SK-N-SH treated with all-trans-retinoic acid at 6 μM for 48 hours (cell line): ENCODE results near the gene ADNP.

ENCODE experiments used
- ATAC-seq: fragments of 200-7000 bp; cut with Tn5 transposase; 3 replicates; pipeline ENCODE4 v1.9.1; 2020; ENCODE audit warnings: mild to moderate bottlenecking, moderate library complexity
- ARNTL ChIP-seq: fragments of 450-650 bp; formaldehyde crosslinking; IDR thresholded peaks from 2 replicates; pipeline ENCODE4 v1.5.0; 2020; ENCODE audit warnings: low read depth, mild to moderate bottlenecking, moderate library complexity, borderline replicate concordance
- BACH2 ChIP-seq: fragments of 250-450 bp; sonication (Bioruptor Pico); IDR thresholded peaks from 2 replicates; pipeline ENCODE4 v1.9.0; 2021; ENCODE audit warnings: mild to moderate bottlenecking, borderline replicate concordance
- CREB5 ChIP-seq: fragments of 250-450 bp; sonication (Bioruptor Pico); IDR thresholded peaks from 2 replicates; pipeline ENCODE4 v1.5.1; 2020; ENCODE audit warnings: low read depth, mild to moderate bottlenecking, moderate library complexity
- CSDC2 ChIP-seq: fragments of 250-450 bp; sonication (Bioruptor Pico); IDR thresholded peaks from 2 replicates; pipeline ENCODE4 v1.5.0; 2020; ENCODE audit warnings: mild to moderate bottlenecking, moderate library complexity
- ESRRG ChIP-seq: fragments of 250-450 bp; sonication (Bioruptor Pico); IDR thresholded peaks from 2 replicates; pipeline ENCODE4 v1.6.1; 2021; ENCODE audit warnings: mild to moderate bottlenecking
- GLIS3 ChIP-seq: fragments of 250-450 bp; sonication (Bioruptor Pico); IDR thresholded peaks from 2 replicates; pipeline ENCODE4 v1.5.0; 2020; ENCODE audit warnings: mild to moderate bottlenecking, moderate library complexity
- ISL1 ChIP-seq: fragments of 250-450 bp; sonication (Bioruptor Pico); IDR thresholded peaks from 2 replicates; pipeline ENCODE4 v2.1.2; 2022; ENCODE audit warnings: mild to moderate bottlenecking, moderate library complexity
- OSR1 ChIP-seq: fragments of 250-450 bp; sonication (Bioruptor Pico); IDR thresholded peaks from 2 replicates; pipeline ENCODE4 v1.8.0; 2022; ENCODE audit warnings: moderate library complexity, mild to moderate bottlenecking, inconsistent platforms
- PATZ1 ChIP-seq: fragments of 250-450 bp; sonication (Bioruptor Pico); IDR thresholded peaks from 2 replicates; pipeline ENCODE4 v1.8.0; 2020; ENCODE audit warnings: mild to moderate bottlenecking, moderate library complexity, borderline replicate concordance
- POU6F1 ChIP-seq: fragments of 250-450 bp; sonication (Bioruptor Pico); IDR thresholded peaks from 2 replicates; pipeline ENCODE4 v1.8.0; 2021; ENCODE audit warnings: low read depth, mild to moderate bottlenecking, moderate library complexity, borderline replicate concordance
- PPARA ChIP-seq: fragments of 250-450 bp; sonication (Bioruptor Pico); IDR thresholded peaks from 2 replicates; pipeline ENCODE4 v1.5.0; 2020; ENCODE audit warnings: mild to moderate bottlenecking, borderline replicate concordance
- RARB ChIP-seq: fragments of 250-450 bp; sonication (Bioruptor Pico); IDR thresholded peaks from 2 replicates; pipeline ENCODE4 v1.8.0; 2021; ENCODE audit warnings: mild to moderate bottlenecking, moderate library complexity
- SNAI2 ChIP-seq: fragments of 250-450 bp; sonication (Bioruptor Pico); IDR thresholded peaks from 2 replicates; pipeline ENCODE4 v1.5.0; 2020; ENCODE audit warnings: mild to moderate bottlenecking, moderate library complexity
- TCF4 ChIP-seq: fragments of 250-450 bp; sonication (Bioruptor Pico); IDR thresholded peaks from 2 replicates; pipeline ENCODE4 v1.8.0; 2021; ENCODE audit warnings: mild to moderate bottlenecking, moderate library complexity, borderline replicate concordance
- TOX ChIP-seq: fragments of 250-450 bp; sonication (Bioruptor Pico); IDR thresholded peaks from 2 replicates; pipeline ENCODE4 v1.8.0; 2021; ENCODE audit warnings: mild to moderate bottlenecking, moderate library complexity, borderline replicate concordance
- TSHZ2 ChIP-seq: fragments of 250-450 bp; sonication (Bioruptor Pico); IDR thresholded peaks from 2 replicates; pipeline ENCODE4 v1.5.0; 2020; ENCODE audit warnings: mild to moderate bottlenecking, moderate library complexity
- ZC3H10 ChIP-seq: fragments of 250-450 bp; sonication (Bioruptor Pico); IDR thresholded peaks from 2 replicates; pipeline ENCODE4 v1.5.1; 2021; ENCODE audit warnings: mild to moderate bottlenecking, moderate library complexity
- ZFP3 ChIP-seq: fragments of 250-450 bp; sonication (Bioruptor Pico); IDR thresholded peaks from 2 replicates; pipeline ENCODE4 v1.5.0; 2020; ENCODE audit warnings: mild to moderate bottlenecking, moderate library complexity
- ZFP30 ChIP-seq: fragments of 450-650 bp; formaldehyde crosslinking; IDR thresholded peaks from 2 replicates; pipeline ENCODE4 v1.5.0; 2022; ENCODE audit warnings: mild to moderate bottlenecking, moderate library complexity
- ZNF565 ChIP-seq: fragments of 450-650 bp; formaldehyde crosslinking; conservative IDR thresholded peaks from 2 replicates; pipeline ENCODE4 v1.5.0; 2020; ENCODE audit warnings: low read depth, mild to moderate bottlenecking, moderate library complexity
- ZNF70 ChIP-seq: fragments of 450-650 bp; formaldehyde crosslinking; IDR thresholded peaks from 2 replicates; pipeline ENCODE4 v1.5.0; 2020; ENCODE audit warnings: mild to moderate bottlenecking, moderate library complexity
- ZNF8 ChIP-seq: fragments of 450-650 bp; formaldehyde crosslinking; IDR thresholded peaks from 2 replicates; pipeline ENCODE4 v1.5.0; 2020; ENCODE audit warnings: mild to moderate bottlenecking, moderate library complexity
- TF ChIP-seq, protein P1 (sequence below): fragments of 250-450 bp; sonication (Bioruptor Pico); IDR thresholded peaks from 2 replicates; pipeline ENCODE4 v1.5.1; 2021; ENCODE audit warnings: mild to moderate bottlenecking, moderate library complexity

The ADNP gene

GRCh38 chr20:50931306-50932015 lies at the start of gene ADNP:
Gene ADNP, minus strand, starts transcription at chr20:50931437. Its CDS starts 27,441 bp downstream, at chr20:50903996.
- peak; percentile 33; the same call in 1 of the 2 replicates for TF ChIP-seq ZFP30 (CRISPR knock-in tag)
- peak; percentile 60; the same call in 1 of the 2 replicates for TF ChIP-seq ZNF565 (CRISPR knock-in tag)
- no peak for TF ChIP-seq ZC3H10 (CRISPR knock-in tag)
- TF ChIP-seq ZFP3 (CRISPR knock-in tag), result peak; percentile 79; the same call in 1 of the 2 replicates
- no peak for TF ChIP-seq PPARA (CRISPR knock-in tag)
- TF ChIP-seq PATZ1 (CRISPR knock-in tag), result peak; percentile 100
- peak; percentile 90; the same call in 1 of the 2 replicates for TF ChIP-seq SNAI2 (CRISPR knock-in tag)
- TF ChIP-seq ESRRG, result 0 out of 2 replicates have a peak, but pooled peaks have one; percentile 70
- TF ChIP-seq TOX (CRISPR knock-in tag), result no peak
- peak; percentile 61 for TF ChIP-seq GLIS3 (CRISPR knock-in tag)
- TF ChIP-seq TCF4, result peak; percentile 48; the same call in 1 of the 2 replicates
- TF ChIP-seq, protein P1, sequence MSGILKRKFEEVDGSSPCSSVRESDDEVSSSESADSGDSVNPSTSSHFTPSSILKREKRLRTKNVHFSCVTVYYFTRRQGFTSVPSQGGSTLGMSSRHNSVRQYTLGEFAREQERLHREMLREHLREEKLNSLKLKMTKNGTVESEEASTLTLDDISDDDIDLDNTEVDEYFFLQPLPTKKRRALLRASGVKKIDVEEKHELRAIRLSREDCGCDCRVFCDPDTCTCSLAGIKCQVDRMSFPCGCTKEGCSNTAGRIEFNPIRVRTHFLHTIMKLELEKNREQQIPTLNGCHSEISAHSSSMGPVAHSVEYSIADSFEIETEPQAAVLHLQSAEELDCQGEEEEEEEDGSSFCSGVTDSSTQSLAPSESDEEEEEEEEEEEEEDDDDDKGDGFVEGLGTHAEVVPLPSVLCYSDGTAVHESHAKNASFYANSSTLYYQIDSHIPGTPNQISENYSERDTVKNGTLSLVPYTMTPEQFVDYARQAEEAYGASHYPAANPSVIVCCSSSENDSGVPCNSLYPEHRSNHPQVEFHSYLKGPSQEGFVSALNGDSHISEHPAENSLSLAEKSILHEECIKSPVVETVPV (CRISPR knock-in tag), result no peak
- no peak for TF ChIP-seq OSR1 (CRISPR knock-in tag)
- TF ChIP-seq ZNF70 (CRISPR knock-in tag), result no peak
- TF ChIP-seq CSDC2 (CRISPR knock-in tag), result no peak; the same call in 1 of the 2 replicates
- TF ChIP-seq TSHZ2 (CRISPR knock-in tag), result peak; percentile 75
- TF ChIP-seq POU6F1, result peak; percentile 94
- no peak for TF ChIP-seq BACH2
- no peak for TF ChIP-seq ISL1 (CRISPR knock-in tag)
- TF ChIP-seq ZNF8 (CRISPR knock-in tag), result 0 out of 2 replicates have a peak, but pooled peaks have one; percentile 16
- no peak for TF ChIP-seq RARB (CRISPR knock-in tag)
- 0 out of 2 replicates have a peak, but pooled peaks have one; percentile 6 for TF ChIP-seq ARNTL
- no peak; the same call in 1 of the 2 replicates for TF ChIP-seq CREB5 (CRISPR knock-in tag)
- peak; percentile 77 for ATAC-seq

- ATAC-seq, result peak; percentile 87
- TF ChIP-seq ZNF8 (CRISPR knock-in tag), result no peak
- no peak for TF ChIP-seq PPARA (CRISPR knock-in tag)
- TF ChIP-seq ZFP3 (CRISPR knock-in tag), result peak; percentile 72; the same call in 1 of the 2 replicates
- TF ChIP-seq CREB5 (CRISPR knock-in tag), result peak; percentile 83; the same call in 1 of the 2 replicates
- TF ChIP-seq OSR1 (CRISPR knock-in tag), result no peak
- no peak for TF ChIP-seq RARB (CRISPR knock-in tag)
- no peak for TF ChIP-seq ZC3H10 (CRISPR knock-in tag)
- no peak for TF ChIP-seq GLIS3 (CRISPR knock-in tag)
- 0 out of 2 replicates have a peak, but pooled peaks have one; percentile 50 for TF ChIP-seq CSDC2 (CRISPR knock-in tag)
- no peak for TF ChIP-seq ARNTL
- no peak for TF ChIP-seq POU6F1
- TF ChIP-seq ISL1 (CRISPR knock-in tag), result peak; percentile 37
- no peak for TF ChIP-seq SNAI2 (CRISPR knock-in tag)
- TF ChIP-seq ZFP30 (CRISPR knock-in tag), result no peak
Observed at GRCh38 chr20:50980071-50980681, 48.9 kb upstream of the ADNP start.
